Panc1 (cell line): ENCODE measurements around the gene TRDMT1.

ENCODE experiments used
- CTCF ChIP-seq: fragments of 450-650 bp; IDR thresholded peaks from 2 replicates; pipeline ENCODE4 v1.5.1; 2017; ENCODE audit warnings: mild to moderate bottlenecking
- POLR2AphosphoS5 ChIP-seq: IDR thresholded peaks from 2 replicates; pipeline ENCODE4 v1.6.1; 2012; ENCODE audit warnings: mild to moderate bottlenecking, low read depth, low read length, moderate library complexity
- REST ChIP-seq, 2 experiments: IDR thresholded peaks; 2 replicates each; pipeline ENCODE4 v1.6.1; 2011 to 2012; ENCODE audit warnings: low read depth in 2 of 2, control low read depth in 1 of 2, low read length in 1 of 2, mild to moderate bottlenecking in 1 of 2, moderate library complexity in 1 of 2; ENCODE audit not compliant: insufficient read depth in 1 of 2
- SIN3A ChIP-seq: IDR thresholded peaks from 2 replicates; pipeline ENCODE4 v1.6.1; 2012; ENCODE audit warnings: low read depth, mild to moderate bottlenecking, low read length, moderate library complexity, borderline replicate concordance; ENCODE audit not compliant: insufficient read depth
- TCF7L2 ChIP-seq: IDR thresholded peaks from 2 replicates; pipeline ENCODE4 v1.6.1; 2011; ENCODE audit warnings: mild to moderate bottlenecking, low read depth, low read length, inconsistent platforms

GRCh38 chr10:17217631-17218232 lies 16.3 kb upstream of the TRDMT1 start:
- TF ChIP-seq POLR2AphosphoS5 (no peak), REST (IDR thresholded peaks at IDR 0.05; ENCODE audit: insufficient read depth in 1 of 2, low read depth in 2 of 2, low read length in 1 of 2) (no peak), CTCF (no peak), TCF7L2 (no peak), SIN3A (no peak)
